B cell (primary cell): ENCODE data around the gene CRYGB.

Experiments
- EZH2 ChIP-seq: IDR thresholded peaks from 2 replicates; pipeline ENCODE4 v1.6.1; 2012; ENCODE audit warnings: borderline replicate concordance, low read depth, mild to moderate bottlenecking, moderate library complexity, low read length; ENCODE audit not compliant: insufficient read depth, poor library complexity, severe bottlenecking
- TF ChIP-seq, protein P1 (sequence below): fragments of 200-600 bp; IDR thresholded peaks from one replicate; pipeline ENCODE4 v1.8.0; 2022; ENCODE audit warnings: antibody characterized with exemption, mild to moderate bottlenecking

DNA sequence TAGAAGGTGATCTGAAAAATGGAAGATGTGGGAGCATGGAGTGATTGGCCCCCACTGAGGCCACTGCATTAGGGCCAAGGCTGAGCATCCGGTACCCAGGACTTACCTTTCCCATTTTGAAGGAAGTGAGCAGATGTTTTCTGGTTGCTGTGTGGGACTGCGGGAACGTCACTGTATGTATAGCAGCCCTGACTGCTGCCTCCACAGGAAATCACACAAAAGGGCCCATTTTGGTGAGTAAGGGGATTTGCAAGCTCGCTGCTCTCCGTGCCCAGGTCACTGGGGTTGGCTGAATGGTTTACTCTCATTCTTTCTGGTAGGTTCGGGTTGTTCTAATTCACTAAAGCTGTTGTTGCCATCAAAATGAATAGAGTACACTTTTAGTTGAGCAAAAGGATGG lies at the start of gene CRYGB:
- TF ChIP-seq, protein P1, sequence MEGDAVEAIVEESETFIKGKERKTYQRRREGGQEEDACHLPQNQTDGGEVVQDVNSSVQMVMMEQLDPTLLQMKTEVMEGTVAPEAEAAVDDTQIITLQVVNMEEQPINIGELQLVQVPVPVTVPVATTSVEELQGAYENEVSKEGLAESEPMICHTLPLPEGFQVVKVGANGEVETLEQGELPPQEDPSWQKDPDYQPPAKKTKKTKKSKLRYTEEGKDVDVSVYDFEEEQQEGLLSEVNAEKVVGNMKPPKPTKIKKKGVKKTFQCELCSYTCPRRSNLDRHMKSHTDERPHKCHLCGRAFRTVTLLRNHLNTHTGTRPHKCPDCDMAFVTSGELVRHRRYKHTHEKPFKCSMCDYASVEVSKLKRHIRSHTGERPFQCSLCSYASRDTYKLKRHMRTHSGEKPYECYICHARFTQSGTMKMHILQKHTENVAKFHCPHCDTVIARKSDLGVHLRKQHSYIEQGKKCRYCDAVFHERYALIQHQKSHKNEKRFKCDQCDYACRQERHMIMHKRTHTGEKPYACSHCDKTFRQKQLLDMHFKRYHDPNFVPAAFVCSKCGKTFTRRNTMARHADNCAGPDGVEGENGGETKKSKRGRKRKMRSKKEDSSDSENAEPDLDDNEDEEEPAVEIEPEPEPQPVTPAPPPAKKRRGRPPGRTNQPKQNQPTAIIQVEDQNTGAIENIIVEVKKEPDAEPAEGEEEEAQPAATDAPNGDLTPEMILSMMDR: no peak
- TF ChIP-seq EZH2: no peak
